HuH-7 (cell line): ENCODE data around the gene CAPS2.
A peak's percentile ranks its signal among the peaks of the same experiment; 100 is the strongest.
"Not testable (repeated sequence)": the region's sequence is repeated elsewhere in the genome, so short reads cannot be mapped to it uniquely, and the experiment has no call there.

ENCODE experiments used
- DNase-seq: peaks from one replicate; pipeline ENCODE4 v3.0.0; 2011; ENCODE audit warnings: low spot score

Gene CAPS2

GRCh38 chr12:75329918-75330826 is at the start of gene CAPS2:
CAPS2 (minus strand) TSS chr12:75330324; CDS start chr12:75326498, 3,826 bp downstream.
- DNase-seq: peak; percentile 75

GRCh38 chr12:75378354-75378753 is 48.2 kb upstream of the CAPS2 start:
- DNase-seq: no peak

GRCh38 chr12:75374971-75375370 is 44.8 kb upstream of the CAPS2 start:
- no peak for DNase-seq

- DNase-seq: no peak
Measured at GRCh38 chr12:75366629-75367028, 36.5 kb upstream of the CAPS2 start.

DNA sequence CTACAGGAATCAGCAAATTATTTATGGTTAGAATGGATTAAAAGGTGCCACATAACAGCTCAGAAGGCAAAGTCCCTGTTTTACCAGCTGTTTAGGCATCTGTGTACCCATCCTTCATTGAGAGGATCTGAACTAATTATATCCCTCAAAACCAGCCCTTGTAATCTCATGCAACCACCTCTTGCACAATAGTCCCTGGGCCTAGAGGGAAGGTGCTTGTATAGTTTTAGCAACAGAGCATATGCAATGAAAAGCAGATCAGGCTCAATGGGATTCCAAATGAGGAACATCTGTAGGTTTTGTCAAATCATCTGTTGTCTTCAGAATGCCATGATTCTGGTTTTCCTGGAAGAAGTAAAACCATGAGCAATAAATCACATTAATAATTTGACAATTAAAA is 34.8 kb upstream of the CAPS2 start:
- no peak for DNase-seq

GRCh38 chr12:75361408-75361807 is 31.3 kb upstream of the CAPS2 start:
- no peak for DNase-seq

GRCh38 chr12:75360920-75361319 is 30.8 kb upstream of the CAPS2 start:
- no peak for DNase-seq

DNA sequence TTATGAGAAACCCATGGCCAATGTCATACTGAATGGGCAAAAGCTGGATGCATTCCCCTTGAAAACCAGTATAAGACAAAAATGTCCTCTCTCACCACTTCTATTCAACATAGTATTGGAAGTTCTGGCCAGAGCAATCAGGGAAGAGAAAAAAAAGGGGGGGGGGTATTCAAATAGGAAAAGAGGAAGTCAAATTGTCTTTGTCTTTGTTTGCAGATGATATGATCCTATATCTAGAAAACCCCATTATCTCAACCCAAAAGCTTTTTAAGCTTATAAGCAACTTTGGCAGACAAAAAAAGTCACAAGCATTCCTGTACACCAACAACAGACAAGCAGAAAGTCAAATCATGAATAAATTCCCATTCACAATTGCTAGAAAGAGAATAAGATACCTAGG is 23.9 kb upstream of the CAPS2 start:
- DNase-seq: no peak

DNA sequence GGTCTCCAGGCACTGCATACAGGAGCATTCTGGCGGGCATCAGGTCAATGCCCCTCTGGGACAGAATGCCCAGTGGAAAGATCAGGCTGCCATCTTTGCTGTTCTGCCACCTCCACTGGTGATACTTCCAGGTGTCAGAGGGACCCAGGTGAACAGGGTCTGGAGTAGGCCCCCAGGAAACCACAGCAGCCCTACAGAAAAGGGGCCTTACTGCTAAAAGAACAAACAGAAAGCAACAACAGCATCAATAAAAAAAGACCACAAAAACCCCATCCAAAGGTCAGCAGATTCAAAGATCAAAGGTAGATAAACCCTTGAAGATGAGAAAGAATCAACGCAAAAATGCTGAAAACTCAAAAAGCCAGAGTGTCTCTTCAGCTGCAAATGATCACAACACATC is 20.3 kb upstream of the CAPS2 start:
- DNase-seq: no peak

GRCh38 chr12:75349946-75350345 is 19.8 kb upstream of the CAPS2 start:
- DNase-seq: no peak

GRCh38 chr12:75346215-75346614 is 16.1 kb upstream of the CAPS2 start:
- DNase-seq: not testable (repeated sequence)

DNA sequence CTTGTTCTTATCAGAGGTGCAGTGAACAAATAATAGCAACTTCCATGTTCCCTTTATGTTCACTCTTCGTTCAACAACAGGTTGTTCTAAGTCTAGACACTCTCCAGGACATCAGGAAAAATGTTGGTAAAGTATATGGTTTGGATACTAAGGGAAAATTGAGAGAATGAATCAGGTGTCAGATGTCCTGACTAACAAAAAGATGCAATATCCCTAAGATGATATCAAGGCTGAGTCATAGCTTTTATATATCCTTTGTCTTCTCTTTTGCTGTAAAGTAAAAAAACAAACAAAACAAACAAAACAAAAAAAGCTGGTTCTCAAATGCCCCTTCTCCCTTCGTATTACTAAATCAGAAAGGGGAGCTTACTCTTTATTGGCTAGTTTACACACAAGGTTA is 15.4 kb upstream of the CAPS2 start:
- no peak for DNase-seq

- DNase-seq: no peak
Measured at GRCh38 chr12:75341873-75342272, 11.7 kb upstream of the CAPS2 start.

DNA sequence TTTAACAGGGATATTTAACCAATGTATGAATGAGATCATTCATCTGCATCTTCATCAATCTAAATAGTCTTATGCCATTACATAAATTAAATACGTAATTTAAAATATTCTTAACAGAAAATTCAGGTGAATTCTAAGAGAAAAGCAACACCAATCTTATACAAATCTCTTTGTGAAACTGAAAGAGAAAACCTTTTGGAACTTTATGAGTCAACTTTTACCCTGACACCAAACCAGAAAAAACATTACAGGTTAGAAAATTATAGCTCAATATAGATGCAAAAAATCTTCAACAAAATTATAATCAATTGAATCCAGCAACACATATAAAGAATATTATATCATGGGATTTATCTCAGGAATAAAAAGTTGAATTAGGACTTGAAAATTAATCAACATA is 7.8 kb upstream of the CAPS2 start:
- DNase-seq: no peak

- peak; percentile 60 for DNase-seq
Measured at GRCh38 chr12:75334384-75335030, 4.4 kb upstream of the CAPS2 start, which contains the start of gene GLIPR1L1. GLIPR1L1 (plus strand) TSS chr12:75334670; CDS start chr12:75334729, 59 bp downstream.

DNA sequence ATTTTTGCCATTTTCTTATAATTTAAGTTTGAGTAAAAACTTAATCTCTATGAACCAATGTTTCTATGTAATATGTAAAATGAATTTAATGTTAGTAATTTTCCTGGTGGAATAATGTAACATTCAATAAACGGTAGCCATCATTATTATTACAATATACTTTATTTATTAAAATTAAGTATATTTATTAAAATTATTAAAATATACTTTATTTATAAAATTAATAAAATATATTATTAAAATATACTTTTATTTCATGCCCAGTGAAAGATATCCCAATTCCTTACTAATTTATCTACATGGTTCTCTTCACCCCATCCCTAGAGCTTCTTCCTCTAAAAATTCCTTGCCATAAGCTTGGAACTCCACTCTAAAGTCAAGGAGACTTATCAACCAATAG is 2.5 kb downstream of the CAPS2 start:
- no peak for DNase-seq

DNA sequence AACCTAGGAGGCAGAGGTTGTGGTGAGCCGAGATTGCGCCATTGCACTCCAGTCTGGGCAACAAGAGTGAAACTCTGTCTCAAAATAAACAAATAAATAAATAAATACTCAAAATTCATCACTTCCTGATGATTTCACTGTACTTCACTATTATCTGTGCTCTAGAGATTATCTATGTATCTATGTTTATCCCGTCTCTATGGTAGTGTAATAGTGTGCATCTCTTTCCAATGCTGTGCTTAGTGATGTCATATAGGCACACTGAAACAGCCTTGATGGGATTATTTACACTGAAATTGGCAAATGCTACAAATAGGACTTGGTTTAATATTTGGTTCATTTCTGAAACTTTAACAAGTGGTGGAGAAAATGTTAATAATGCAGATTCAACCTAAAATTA is 6.5 kb downstream of the CAPS2 start:
- DNase-seq: no peak

- no peak for DNase-seq
Measured at GRCh38 chr12:75322464-75322863, 7.7 kb downstream of the CAPS2 start.

- DNase-seq: no peak
Measured at GRCh38 chr12:75317784-75318183, 12.3 kb downstream of the CAPS2 start.

- no peak for DNase-seq
Measured at GRCh38 chr12:75315518-75315917, 14.6 kb downstream of the CAPS2 start.

DNA sequence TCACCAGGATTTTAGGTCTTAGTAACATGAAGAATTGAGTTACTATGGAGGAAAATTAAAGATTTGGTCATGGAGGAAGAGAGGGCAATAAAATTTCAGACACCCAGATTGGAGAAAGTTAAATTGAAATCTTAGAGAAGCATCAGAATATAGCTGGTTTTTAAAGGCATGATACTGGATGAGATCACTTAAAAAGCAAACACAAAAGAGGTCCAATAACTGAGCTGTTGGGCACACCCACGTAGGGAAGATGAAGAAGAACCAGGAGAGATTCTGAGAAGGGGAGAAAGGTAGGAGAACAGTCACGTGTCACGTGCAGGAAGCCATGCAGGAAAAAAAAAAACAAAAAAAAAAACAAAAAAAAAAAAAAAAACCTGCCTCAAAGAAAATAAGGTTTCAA is 18.8 kb downstream of the CAPS2 start:
- DNase-seq: no peak

DNA sequence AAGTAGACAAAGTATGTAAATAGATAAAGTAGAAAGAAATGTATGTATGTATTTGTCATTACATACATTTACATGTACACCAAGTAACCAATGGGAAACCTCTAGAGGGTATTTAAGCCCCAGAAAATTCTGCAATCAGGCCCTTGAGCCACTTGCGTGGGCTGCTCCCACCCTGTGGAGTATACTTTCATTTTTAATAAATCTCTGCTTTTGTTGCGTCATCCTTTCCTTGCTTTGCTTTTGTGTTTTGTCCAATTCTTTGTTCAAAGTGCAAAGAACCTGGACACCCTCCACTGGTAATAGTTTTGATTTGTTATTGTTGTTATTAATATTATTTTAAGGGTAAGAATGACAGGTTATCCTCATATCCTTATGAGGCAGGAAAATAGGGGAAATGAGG is 21.8 kb downstream of the CAPS2 start:
- no peak for DNase-seq
